ENCODE data around the gene LKAAEAR1.

LKAAEAR1 gene

DNA sequence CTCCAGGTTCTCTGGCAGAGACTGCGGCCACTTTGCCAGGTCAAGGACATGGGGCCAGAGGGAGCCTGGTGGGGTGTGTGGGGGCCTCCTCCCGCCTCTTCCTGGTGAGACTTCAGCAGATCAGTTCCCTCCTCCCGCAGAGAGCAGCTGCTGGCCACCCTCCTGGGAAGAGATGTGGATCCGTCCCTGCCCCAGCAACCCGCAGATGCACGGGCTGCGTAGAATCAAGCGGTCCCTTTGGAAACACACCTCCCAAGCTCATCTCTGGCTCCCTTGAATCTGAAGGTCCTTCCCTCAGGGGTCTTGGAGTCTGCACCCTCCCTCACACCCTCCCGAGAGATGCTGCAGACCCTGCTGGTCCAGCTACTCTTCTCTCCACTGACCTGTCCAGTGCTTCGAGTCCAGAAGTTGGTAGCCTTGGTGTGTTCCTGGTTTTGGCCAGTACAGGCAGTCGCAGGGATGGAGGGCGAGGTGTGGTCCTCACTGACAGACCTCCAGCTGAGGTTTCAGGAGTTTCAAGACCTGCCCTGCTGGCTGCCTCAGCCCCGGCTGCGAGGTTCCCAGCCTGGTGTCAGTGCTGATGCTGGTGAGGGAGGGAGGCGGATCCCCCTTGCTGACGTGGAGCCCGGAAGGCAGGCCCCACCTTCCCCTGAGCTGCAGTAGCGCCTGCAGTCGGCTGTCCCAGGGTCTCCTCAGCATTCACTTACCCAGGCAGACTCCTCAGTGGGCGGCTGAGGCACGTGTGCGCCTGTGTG is 23.0 kb upstream of the LKAAEAR1 start, which contains the start of gene NPBWR2:
Gene NPBWR2, minus strand, starts transcription at position 585 of the 755 bp plus-strand sequence. CDS start 734 bp downstream, outside the sequence.
- Histone ChIP-seq H3K27me3 (no peaks in the 10 kb centered on the region), H3K9me3 (no peaks in the 10 kb centered on the region), H3K36me3 (no peaks in the 10 kb centered on the region; the same call in 1 of the 2 replicates), H3K4me1 (peaks cover 39% of the 10 kb centered on the region), H3K4me3 (ENCODE audit: low read depth, low read length) (no peak within 1 kb of the TSS)
- peak; percentile 72 for DNase-seq
- TF ChIP-seq CTCF (IDR thresholded peaks at IDR 0.05; ENCODE audit: low read depth, low read length) = no peak

- DNase-seq = no peak
- H3K4me1 ChIP-seq = peaks cover 32% of the 10 kb centered on the region
- TF ChIP-seq CTCF (IDR thresholded peaks at IDR 0.05; ENCODE audit: low read depth, low read length) = no peak
- no peaks in the 10 kb centered on the region for H3K9me3 ChIP-seq
- no peaks in the 10 kb centered on the region; the same call in 1 of the 2 replicates for H3K36me3 ChIP-seq
- no peaks in the 10 kb centered on the region for H3K27me3 ChIP-seq
- H3K4me3 ChIP-seq (ENCODE audit: low read depth, low read length) = no peak overlapping the region
Measured at GRCh38 chr20:64106435-64106961, 22.3 kb upstream of the LKAAEAR1 start.

DNA sequence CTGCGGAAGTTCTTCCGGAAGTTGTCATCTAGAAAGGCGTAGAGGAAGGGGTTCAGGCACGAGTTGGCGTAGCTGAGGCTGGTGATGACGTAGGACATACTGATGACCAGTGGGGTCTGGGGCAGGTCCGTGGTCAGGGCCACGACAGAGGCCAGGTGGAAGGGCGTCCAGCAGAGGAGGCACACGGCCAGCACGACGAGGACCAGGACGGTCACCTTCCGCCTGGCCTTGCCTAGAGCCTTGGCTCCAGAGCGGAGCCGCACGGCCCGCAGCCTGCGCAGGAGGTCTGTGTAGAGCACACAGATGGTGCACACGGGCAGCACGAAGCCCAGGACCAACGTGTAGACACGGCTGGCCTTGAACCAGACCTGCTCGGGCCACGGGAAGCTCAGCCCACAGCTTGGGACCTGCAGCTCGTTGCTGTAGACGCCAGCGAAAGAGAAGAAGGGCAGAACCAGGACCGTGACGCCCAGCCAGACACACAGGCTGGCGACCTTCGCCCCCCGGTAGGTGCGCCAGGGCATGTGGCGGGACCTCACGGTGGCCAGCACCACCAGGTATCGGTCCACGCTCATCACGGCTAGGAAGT is 21.7 kb upstream of the LKAAEAR1 start:
- Histone ChIP-seq H3K4me3 (ENCODE audit: low read depth, low read length) (no peak overlapping the region), H3K27me3 (no peaks in the 10 kb centered on the region)

GRCh38 chr20:64104667-64105451 is 20.7 kb upstream of the LKAAEAR1 start:
- no peaks in the 10 kb centered on the region; the same call in 1 of the 2 replicates for H3K36me3 ChIP-seq
- peaks cover 18% of the 10 kb centered on the region for H3K4me1 ChIP-seq
- no peaks in the 10 kb centered on the region for H3K27me3 ChIP-seq
- no peaks in the 10 kb centered on the region for H3K9me3 ChIP-seq
- peak; percentile 7 for DNase-seq
- TF ChIP-seq CTCF (IDR thresholded peaks at IDR 0.05; ENCODE audit: low read depth, low read length) = no peak
- no peak overlapping the region for H3K4me3 ChIP-seq (ENCODE audit: low read depth, low read length)

More for the DNA sequence above, 21.7 kb upstream of the LKAAEAR1 start:
- Histone ChIP-seq H3K36me3 (no peaks in the 10 kb centered on the region; the same call in 1 of the 2 replicates), H3K9me3 (no peaks in the 10 kb centered on the region), H3K4me1 (peaks cover 27% of the 10 kb centered on the region)
- no peak for TF ChIP-seq CTCF (IDR thresholded peaks at IDR 0.05; ENCODE audit: low read depth, low read length)
- no peak for DNase-seq

DNA sequence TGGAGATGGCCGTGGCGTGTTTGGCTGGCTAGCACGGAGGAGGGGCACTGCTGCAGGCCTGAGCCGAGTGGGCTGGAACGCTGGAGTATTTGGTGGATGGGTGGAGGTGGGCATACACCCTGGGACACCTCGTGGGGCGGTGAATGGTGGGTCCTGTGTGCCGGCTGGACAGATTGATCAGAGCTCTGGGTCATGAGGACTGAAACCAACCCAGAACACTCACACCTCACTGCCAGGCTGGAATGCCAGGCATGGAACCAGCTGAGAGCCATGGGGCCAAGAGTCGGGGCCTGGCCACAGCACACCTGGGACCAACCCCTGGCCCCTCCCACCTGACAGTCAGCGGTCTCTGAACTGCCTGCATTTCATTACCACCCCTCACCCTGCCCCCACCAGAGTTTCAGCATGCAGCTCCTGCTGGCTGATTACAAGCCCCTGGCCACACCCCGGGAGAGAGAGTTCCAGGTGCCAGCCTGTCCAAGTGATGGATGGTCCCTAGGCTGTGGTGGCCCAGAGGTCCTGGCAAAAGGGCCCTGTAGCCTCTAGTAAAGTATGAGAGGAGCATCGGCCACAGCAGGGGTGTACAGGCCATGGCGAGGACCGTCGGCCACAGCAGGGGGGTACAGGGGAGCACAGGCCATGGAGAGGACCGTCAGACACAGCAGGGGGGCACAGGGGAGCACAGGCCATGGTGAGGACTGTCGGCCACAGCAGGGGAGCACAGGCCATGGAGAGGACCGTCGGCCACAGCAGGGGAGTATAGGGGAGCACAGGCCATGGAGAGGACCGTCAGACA is 19.9 kb upstream of the LKAAEAR1 start:
- Histone ChIP-seq H3K4me3 (ENCODE audit: low read depth, low read length) (no peak overlapping the region), H3K27me3 (no peaks in the 10 kb centered on the region), H3K36me3 (peaks cover 3% of the 10 kb centered on the region; the same call in 1 of the 2 replicates), H3K4me1 (peaks cover 15% of the 10 kb centered on the region), H3K9me3 (no peaks in the 10 kb centered on the region)
- no peak for TF ChIP-seq CTCF (IDR thresholded peaks at IDR 0.05; ENCODE audit: low read depth, low read length)
- DNase-seq = peak; percentile 13

Measured in BE2C (cell line).